Testis (tissue), 3 donors: Measurements from ENCODE around the gene HOXC9. TPM values are rescaled to one million over a fixed set of nuclear protein-coding genes. Genes with fewer than 3 reads are reported as not detected.

Source experiments
- DNase-seq: peaks from one replicate; pipeline ENCODE4 v3.0.0-alpha.2; 2019
- H3K27ac ChIP-seq, 2 donors: fragments of 200-600 bp; sonication (generic); one replicate each; pipeline ENCODE4 v1.5.1; 2019
- H3K27me3 ChIP-seq: fragments of 200-600 bp; sonication (generic); one replicate; pipeline ENCODE4 v1.5.1; 2019
- H3K36me3 ChIP-seq: fragments of 200-600 bp; sonication (generic); one replicate; pipeline ENCODE4 v1.5.1; 2017; ENCODE audit warnings: low read depth; ENCODE audit errors: missing control alignments
- H3K4me1 ChIP-seq: fragments of 200-600 bp; sonication (generic); one replicate; pipeline ENCODE4 v1.5.1; 2019
- H3K4me3 ChIP-seq, 2 donors: fragments of 200-600 bp; sonication (generic); one replicate each; pipeline ENCODE4 v1.5.1; 2017 to 2019
- H3K9me3 ChIP-seq: fragments of 200-600 bp; sonication (generic); one replicate; pipeline ENCODE4 v1.5.1; 2017
- POLR2A ChIP-seq: fragments of 450-650 bp; IDR thresholded peaks from one replicate; pipeline ENCODE4 v1.6.1; 2017; ENCODE audit warnings: antibody characterized with exemption, mild to moderate bottlenecking, moderate library complexity
- WGBS, 2 donors: methylation state at CpG; one replicate each; pipeline ENCODE4 v1.1.5; 2018; 5-methylcytosine and 5-hydroxymethylcytosine counted together
- intact Hi-C: fragments of 100-400 bp; cut with DNase I; formaldehyde crosslinking; loops from one replicate; pipeline ENCODE4 v1.15.1; 2023; ENCODE audit warnings: low total_unique reads
- polyA plus RNA-seq: library from polyadenylated mRNA; stranded (reverse); fragments of 350-450 nt; fragmentation: Illumina TruSeq; extraction: RNeasy Lipid Tissue Mini Kit (QIAGEN cat#74804); gene quantifications from one replicate; pipeline ENCODE4 v1.2.3, GENCODE V29; 2014; ENCODE audit warnings: low read depth, low replicate concordance; ENCODE audit not compliant: insufficient read depth
- total RNA-seq, 2 donors: library from RNA; depleted of rRNA; stranded (reverse); fragments of >200 nt; gene quantifications; one replicate each; pipeline ENCODE4 v1.2.3, GENCODE V29; 2016
- TF ChIP-seq, protein P1 (sequence below), 3 experiments: fragments of 450-650 bp in 2 of 3; fragments of 200-600 bp in 1 of 3; sonication (generic) in 1 of 3; IDR thresholded peaks; one replicate each; pipeline ENCODE4 v1.5.1; 2016 to 2019; ENCODE audit warnings: antibody characterized with exemption in 3 of 3, mild to moderate bottlenecking in 2 of 3, moderate library complexity in 1 of 3

HOXC9 gene
- total and polyA plus RNA-seq, 3 donors from 2014 or later = 2.4 to 7.8 (median 6.6) TPM

DNA sequence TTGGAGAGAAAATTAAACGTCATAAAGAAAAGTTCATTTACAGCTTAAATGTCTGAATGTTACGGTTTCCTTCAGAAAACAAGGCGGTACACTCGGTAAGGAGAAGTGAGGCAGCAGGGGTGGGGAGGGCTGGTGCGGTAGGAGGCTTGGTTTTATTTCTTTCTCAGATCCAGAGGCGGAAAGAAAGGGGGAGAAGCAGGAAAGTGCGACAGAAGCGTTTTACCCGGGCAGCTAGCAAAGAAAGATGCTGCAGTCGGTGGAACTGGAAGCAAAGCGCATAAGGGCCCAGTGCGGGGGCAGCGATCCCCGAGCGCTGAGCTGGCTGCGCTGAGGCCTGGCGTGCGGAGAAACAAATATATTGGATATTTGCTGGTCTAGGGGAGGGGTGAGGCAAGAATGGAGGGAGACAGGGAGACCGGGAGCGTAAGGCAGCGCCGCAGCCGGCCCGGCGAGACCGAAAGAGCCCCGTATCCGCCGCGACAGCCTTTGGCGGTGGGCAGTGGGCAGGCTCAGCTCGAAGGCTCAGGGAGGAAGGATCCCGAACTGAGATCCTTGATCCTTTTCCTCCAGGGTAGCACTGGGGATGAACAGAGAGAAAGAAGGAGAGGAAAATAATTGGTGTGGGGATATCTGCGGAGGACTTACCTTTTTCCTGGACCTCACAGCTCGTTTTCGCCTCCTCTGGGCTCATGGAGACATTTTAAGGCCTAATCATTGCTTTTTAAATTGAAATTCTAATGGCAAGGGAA, 33.4 kb upstream of the HOXC9 start:
- Histone ChIP-seq H3K4me1 (peaks cover 2% of the 10 kb centered on the region), H3K9me3 (no peaks in the 10 kb centered on the region), H3K27me3 (peaks cover 3% of the 10 kb centered on the region), H3K27ac (no peak overlapping the region), H3K36me3 (no peaks in the 10 kb centered on the region), H3K4me3 (peak overlapping the region in 1 of 2 donors; percentile 27)
- WGBS, 2 donors = 18 to 23% methylated on average over 36 of the region's 36 CpGs
- DNase-seq = no peak
- TF ChIP-seq, protein P1, sequence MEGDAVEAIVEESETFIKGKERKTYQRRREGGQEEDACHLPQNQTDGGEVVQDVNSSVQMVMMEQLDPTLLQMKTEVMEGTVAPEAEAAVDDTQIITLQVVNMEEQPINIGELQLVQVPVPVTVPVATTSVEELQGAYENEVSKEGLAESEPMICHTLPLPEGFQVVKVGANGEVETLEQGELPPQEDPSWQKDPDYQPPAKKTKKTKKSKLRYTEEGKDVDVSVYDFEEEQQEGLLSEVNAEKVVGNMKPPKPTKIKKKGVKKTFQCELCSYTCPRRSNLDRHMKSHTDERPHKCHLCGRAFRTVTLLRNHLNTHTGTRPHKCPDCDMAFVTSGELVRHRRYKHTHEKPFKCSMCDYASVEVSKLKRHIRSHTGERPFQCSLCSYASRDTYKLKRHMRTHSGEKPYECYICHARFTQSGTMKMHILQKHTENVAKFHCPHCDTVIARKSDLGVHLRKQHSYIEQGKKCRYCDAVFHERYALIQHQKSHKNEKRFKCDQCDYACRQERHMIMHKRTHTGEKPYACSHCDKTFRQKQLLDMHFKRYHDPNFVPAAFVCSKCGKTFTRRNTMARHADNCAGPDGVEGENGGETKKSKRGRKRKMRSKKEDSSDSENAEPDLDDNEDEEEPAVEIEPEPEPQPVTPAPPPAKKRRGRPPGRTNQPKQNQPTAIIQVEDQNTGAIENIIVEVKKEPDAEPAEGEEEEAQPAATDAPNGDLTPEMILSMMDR (IDR thresholded peaks at IDR 0.05) = no peak
- TF ChIP-seq POLR2A = no peak
- intact Hi-C loops = no loop called here

DNA sequence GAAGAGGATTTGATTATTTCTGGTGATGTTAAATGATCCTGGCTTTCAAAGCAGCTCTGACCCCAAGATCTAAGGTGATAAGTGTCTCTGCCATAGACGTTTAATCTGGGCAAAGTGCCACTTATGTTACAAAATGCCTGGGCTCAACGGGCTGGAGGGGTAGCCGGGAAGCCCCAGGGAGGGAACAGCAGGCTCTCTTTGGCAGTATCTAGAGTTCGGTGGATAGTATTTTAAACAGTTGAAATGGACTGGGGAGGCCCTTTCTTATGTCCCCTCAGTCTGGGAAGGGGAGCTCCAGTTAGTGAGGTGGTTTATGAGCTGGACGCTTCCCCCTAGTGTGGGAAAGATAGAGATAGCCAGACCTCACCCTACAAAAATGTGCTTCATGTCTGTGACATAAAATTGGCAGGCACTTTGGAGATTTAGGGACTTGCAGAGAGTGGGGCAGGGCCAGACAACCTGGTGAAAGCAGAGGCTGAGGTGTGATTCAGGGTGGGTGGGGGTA, 32.5 kb upstream of the HOXC9 start:
- no peak for TF ChIP-seq POLR2A
- TF ChIP-seq, protein P1 (IDR thresholded peaks at IDR 0.05) = no peak
- no peak overlapping the region for H3K4me3 ChIP-seq
- no peaks in the 10 kb centered on the region for H3K9me3 ChIP-seq
- no peak for DNase-seq
- no peaks in the 10 kb centered on the region for H3K27me3 ChIP-seq
- no peak overlapping the region for H3K27ac ChIP-seq
- intact Hi-C loops = no loop called here
- H3K36me3 ChIP-seq = no peaks in the 10 kb centered on the region
- H3K4me1 ChIP-seq = peaks cover 2% of the 10 kb centered on the region
- WGBS, 2 donors = 31 to 33% methylated on average over 5 of the region's 5 CpGs

DNA sequence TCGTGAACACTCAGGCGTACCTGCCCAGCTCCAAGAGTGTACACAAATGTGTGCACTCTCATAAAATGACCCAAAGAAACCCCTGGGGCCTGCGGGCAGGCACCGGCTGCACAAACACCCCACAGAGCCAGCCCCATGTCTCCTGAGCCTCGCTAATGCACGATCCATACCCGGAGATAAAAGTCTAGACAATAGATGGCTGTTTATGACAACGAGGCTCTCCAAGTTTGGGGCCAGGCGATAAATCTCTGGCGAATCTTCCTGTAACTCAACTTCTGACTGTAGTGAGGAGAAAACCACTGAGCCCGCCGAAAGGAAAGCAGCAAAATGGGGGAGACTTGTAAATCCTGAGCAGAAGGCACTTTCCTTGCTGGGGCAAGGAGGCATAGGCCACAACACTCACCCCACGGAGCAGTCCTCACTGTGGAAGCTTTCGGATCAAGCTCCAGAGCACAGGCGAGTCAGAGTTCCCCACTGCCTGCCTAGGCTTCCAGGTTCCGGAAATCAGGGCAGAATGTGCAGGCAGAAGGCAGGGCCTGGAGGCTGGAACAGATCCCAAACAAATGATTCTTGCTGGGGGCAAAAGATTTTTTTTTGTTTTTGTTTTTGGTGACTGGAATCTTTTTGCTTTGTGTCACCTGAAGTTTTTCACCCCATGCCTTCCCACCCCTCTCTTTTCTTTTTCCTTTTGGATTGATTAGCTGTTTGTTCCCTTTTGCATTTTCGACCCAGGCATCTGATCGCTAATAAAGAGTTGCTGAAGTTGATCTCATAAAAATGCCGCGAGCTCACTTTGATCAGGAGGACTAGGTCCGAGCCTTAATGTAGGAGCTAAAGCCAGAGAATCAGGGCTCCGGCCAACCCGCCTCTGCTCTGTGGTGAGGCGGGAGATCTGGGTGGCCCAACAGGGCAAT, 31.5 kb upstream of the HOXC9 start:
- WGBS, 2 donors = 53 to 69% methylated on average over 23 to 24 of the region's 24 CpGs

DNA sequence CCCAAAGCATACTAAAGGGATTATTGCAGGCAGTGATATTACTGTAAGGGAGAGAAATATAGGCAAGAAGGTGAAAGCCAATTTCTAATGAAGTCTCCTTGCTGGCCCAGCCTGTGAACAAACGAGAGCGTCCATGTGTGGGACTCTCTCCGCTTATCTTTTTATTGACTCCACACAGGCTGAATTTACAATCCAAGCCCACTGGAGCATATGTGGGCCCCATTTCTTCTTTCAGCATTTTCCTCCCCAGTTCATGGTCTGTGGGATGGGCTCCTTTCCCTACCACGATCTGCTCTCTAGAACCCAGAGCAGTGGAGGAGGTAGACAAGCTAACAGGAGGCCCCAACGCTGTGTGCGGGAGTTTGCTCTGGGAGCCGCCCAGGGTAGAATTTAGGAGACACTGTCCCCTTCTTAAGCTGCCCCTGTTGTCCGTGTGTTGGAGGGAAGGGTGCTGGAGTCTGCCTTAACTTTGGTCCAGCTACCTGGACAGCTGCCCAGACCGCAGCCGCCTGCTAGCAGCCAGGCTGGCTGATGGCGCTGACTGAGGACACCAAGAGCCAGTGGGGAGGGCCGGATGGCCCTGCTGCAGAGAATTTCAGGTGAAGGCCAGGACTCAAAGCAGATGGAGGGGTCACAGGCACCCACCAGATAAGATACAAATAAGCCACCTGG, 30.2 kb upstream of the HOXC9 start:
- 36 to 53% methylated on average over 11 to 12 of the region's 12 CpGs for WGBS, 2 donors
- intact Hi-C loops = no loop called here
- DNase-seq = no peak

More for the DNA sequence above, 31.5 kb upstream of the HOXC9 start:
- intact Hi-C loops = no loop called here
- Histone ChIP-seq H3K4me3 (no peak overlapping the region), H3K9me3 (no peaks in the 10 kb centered on the region), H3K27ac (no peak overlapping the region), H3K36me3 (no peaks in the 10 kb centered on the region), H3K4me1 (peaks cover 2% of the 10 kb centered on the region), H3K27me3 (no peaks in the 10 kb centered on the region)
- DNase-seq = no peak
- TF ChIP-seq, protein P1 (IDR thresholded peaks at IDR 0.05) = no peak
- TF ChIP-seq POLR2A = no peak

More for the DNA sequence above, 30.2 kb upstream of the HOXC9 start:
- TF ChIP-seq, protein P1 (IDR thresholded peaks at IDR 0.05) = no peak
- TF ChIP-seq POLR2A = no peak
- H3K9me3 ChIP-seq = no peaks in the 10 kb centered on the region
- H3K4me1 ChIP-seq = peaks cover 6% of the 10 kb centered on the region
- H3K27ac ChIP-seq = no peak overlapping the region
- no peaks in the 10 kb centered on the region for H3K36me3 ChIP-seq
- no peak overlapping the region for H3K4me3 ChIP-seq
- H3K27me3 ChIP-seq = peaks cover 3% of the 10 kb centered on the region
